ENCODE data around the gene PSME3IP1. TPM values are rescaled to one million over a fixed set of nuclear protein-coding genes. Genes with fewer than 3 reads are reported as not detected.

Gene PSME3IP1
- total RNA-seq, 1 experiment from 2014 or later = 103 TPM

DNA sequence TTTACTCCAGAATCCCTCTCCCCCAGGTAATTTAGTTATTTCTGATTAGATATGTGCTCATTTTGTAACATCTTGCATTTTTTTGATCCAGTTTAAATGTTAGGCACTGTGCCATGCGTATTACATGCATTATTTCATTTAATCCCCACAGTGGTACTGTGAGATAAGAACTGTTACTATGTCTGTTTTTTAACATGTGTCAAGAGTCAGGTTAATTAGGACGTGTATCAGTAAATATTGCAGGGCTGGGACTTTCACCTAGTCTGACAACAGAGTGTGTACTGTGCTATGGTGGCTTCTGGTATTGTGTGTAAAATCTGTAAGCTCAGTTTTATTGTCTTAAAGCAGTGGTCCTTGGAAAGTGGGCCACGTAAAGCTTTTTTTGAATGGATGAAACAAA is 10.9 kb upstream of the PSME3IP1 start:
- Histone ChIP-seq H3K23ac (ENCODE audit: insufficient read length, low read depth, low read length) (no peak overlapping the region), H3T11ph (ENCODE audit: low read length) (no peak overlapping the region), H3K14ac (ENCODE audit: insufficient read depth, low read length) (no peak overlapping the region), H3K4me2 (ENCODE audit: insufficient read depth, insufficient read length, low read length) (no peak overlapping the region), H2BK120ac (ENCODE audit: low read depth, low read length, poor library complexity, severe bottlenecking) (no peak overlapping the region), H3K27me3 (ENCODE audit: insufficient read depth, low read length) (no peaks in the 10 kb centered on the region), H2BK5ac (ENCODE audit: insufficient read length, low read length) (no peak overlapping the region), H3K23me2 (ENCODE audit: insufficient read length, low read depth, low read length, poor library complexity, severe bottlenecking) (no peaks in the 10 kb centered on the region), H3K79me1 (ENCODE audit: insufficient read depth, low read depth, low read length, poor library complexity, severe bottlenecking) (peaks cover 3% of the 10 kb centered on the region), H4K8ac (replicated peaks; ENCODE audit: insufficient read length, low read depth, low read length) (no peak overlapping the region), H3K18ac (ENCODE audit: insufficient read length, low read depth, low read length) (no peak overlapping the region), H3K27ac (ENCODE audit: insufficient read length, low read depth, low read length) (no peak overlapping the region), H3K9me3 (ENCODE audit: control insufficient read depth, low read depth, low read length) (no peaks in the 10 kb centered on the region), H4K5ac (ENCODE audit: insufficient read length, low read depth, low read length) (no peak overlapping the region), H2BK20ac (ENCODE audit: low read depth, low read length, poor library complexity, severe bottlenecking) (no peak overlapping the region), H4K91ac (ENCODE audit: insufficient read length, low read depth, low read length) (no peak overlapping the region), H3K9ac (ENCODE audit: extremely low read depth, insufficient read length, low read length) (no peak overlapping the region), H2BK12ac (ENCODE audit: insufficient read length, low read depth, low read length) (no peak overlapping the region), H2BK15ac (ENCODE audit: low read depth, low read length) (no peak overlapping the region), H3K79me2 (ENCODE audit: insufficient read depth, low read length) (peaks cover 2% of the 10 kb centered on the region; the same call in 1 of the 2 replicates), H3K4ac (ENCODE audit: low read depth, low read length) (no peak overlapping the region), H3K56ac (ENCODE audit: insufficient read length, low read depth, low read length) (no peak overlapping the region), H4K20me1 (ENCODE audit: control insufficient read depth, insufficient read depth, insufficient read length) (no peaks in the 10 kb centered on the region), H2AK5ac (ENCODE audit: insufficient read length, low read length) (no peak overlapping the region), H2AFZ (ENCODE audit: low read length) (no peak overlapping the region), H3K4me1 (ENCODE audit: insufficient read depth, low read length) (no peaks in the 10 kb centered on the region; the same call in 1 of the 2 replicates)
- TF ChIP-seq, protein P1, sequence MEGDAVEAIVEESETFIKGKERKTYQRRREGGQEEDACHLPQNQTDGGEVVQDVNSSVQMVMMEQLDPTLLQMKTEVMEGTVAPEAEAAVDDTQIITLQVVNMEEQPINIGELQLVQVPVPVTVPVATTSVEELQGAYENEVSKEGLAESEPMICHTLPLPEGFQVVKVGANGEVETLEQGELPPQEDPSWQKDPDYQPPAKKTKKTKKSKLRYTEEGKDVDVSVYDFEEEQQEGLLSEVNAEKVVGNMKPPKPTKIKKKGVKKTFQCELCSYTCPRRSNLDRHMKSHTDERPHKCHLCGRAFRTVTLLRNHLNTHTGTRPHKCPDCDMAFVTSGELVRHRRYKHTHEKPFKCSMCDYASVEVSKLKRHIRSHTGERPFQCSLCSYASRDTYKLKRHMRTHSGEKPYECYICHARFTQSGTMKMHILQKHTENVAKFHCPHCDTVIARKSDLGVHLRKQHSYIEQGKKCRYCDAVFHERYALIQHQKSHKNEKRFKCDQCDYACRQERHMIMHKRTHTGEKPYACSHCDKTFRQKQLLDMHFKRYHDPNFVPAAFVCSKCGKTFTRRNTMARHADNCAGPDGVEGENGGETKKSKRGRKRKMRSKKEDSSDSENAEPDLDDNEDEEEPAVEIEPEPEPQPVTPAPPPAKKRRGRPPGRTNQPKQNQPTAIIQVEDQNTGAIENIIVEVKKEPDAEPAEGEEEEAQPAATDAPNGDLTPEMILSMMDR (conservative IDR thresholded peaks at IDR 0.05) = no peak
- Mint-ChIP-seq H3K36me3 (ENCODE audit: insufficient read depth in 1 of 3, low read depth in 3 of 3) (peaks cover 11 to 17% (median 14%) of the 10 kb centered on the region in 3 experiments), H3K27me3 (ENCODE audit: low read depth) (no peaks in the 10 kb centered on the region), H3K9me3 (peaks cover 0 to 6% of the 10 kb centered on the region in 2 experiments; a peak in 4 of 5 replicates), H3K4me3 (no peak overlapping the region), H3K27ac (no peak overlapping the region; a peak in 1 of 7 replicates), H3K4me1 (peaks cover 6% of the 10 kb centered on the region in 2 experiments)
- no CpG with 5 or more reads among the region's 3 CpGs for WGBS (ENCODE audit: extremely low coverage, insufficient read length, low lambda C conversion rate)
- DNase-seq = no peak

Data from H9 (cell line).